SK-N-SH (cell line): ENCODE measurements around the gene VPS9D1. TPM values are rescaled to one million over a fixed set of nuclear protein-coding genes. Genes with fewer than 3 reads are reported as not detected.
A peak's percentile ranks its signal among the peaks of the same experiment; 100 is the strongest.
"Not testable (repeated sequence)": the region's sequence is repeated elsewhere in the genome, so short reads cannot be mapped to it uniquely, and the experiment has no call there.

ENCODE experiments used
- CTCF ChIA-PET: fragments of 300-600, 350-600 bp; formaldehyde crosslinking; extraction: SDS; loops from one replicate; lab custom pipeline; 2021; lab: Yijun Ruan, JAX
- POLR2A ChIA-PET: fragments of 350-600 bp; sonication (Branson Sonifier 250); formaldehyde crosslinking; extraction: SDS; loops from one replicate; lab custom pipeline; 2020; ENCODE audit warnings: antibody characterized with exemption, inconsistent platforms; lab: Yijun Ruan, JAX
- DNase-seq: peaks from one replicate; pipeline ENCODE4 v3.0.0; 2012
- H2AFZ ChIP-seq: fragments of 200-600 bp; sonication (generic); 2 replicates; pipeline ENCODE4 v1.8.1; 2016; ENCODE audit warnings: antibody characterized with exemption, mild to moderate bottlenecking, low read depth
- H3F3A ChIP-seq: fragments of 200-600 bp; sonication (generic); replicated peaks from 2 replicates; pipeline ENCODE3; 2016; ENCODE audit warnings: antibody characterized with exemption, mild to moderate bottlenecking; ENCODE audit not compliant: insufficient read depth
- H3K27ac ChIP-seq, 2 experiments: fragments of 200-500 bp in 1 of 2; fragments of 200-600 bp in 1 of 2; sonication (Bioruptor generic) in 1 of 2; sonication (generic), shearing (Covaris generic) in 1 of 2; 2 replicates each; pipeline versions ENCODE4 v1.5.1 to v1.6.1; 2014 to 2016; ENCODE audit warnings: low read depth in 2 of 2, inconsistent platforms in 1 of 2, low read length in 1 of 2, mild to moderate bottlenecking in 1 of 2, mixed read lengths in 1 of 2
- H3K27me3 ChIP-seq: fragments of 200-600 bp; sonication (generic), shearing (Covaris generic); 2 replicates; pipeline ENCODE4 v1.6.1; 2016; ENCODE audit warnings: mixed run types; ENCODE audit not compliant: insufficient read depth
- H3K36me3 ChIP-seq, 2 experiments: fragments of 200-500 bp in 1 of 2; fragments of 200-600 bp in 1 of 2; sonication (Bioruptor generic) in 1 of 2; sonication (generic) in 1 of 2; replicated peaks in 1 of 2; 2 replicates each; pipeline versions ENCODE3 to v1.5.1; 2014 to 2016; ENCODE audit warnings: low read length in 1 of 2, mild to moderate bottlenecking in 1 of 2; ENCODE audit not compliant: insufficient read depth in 2 of 2, control insufficient read depth in 1 of 2
- H3K4me1 ChIP-seq, 2 experiments: fragments of 200-500 bp in 1 of 2; fragments of 200-600 bp in 1 of 2; sonication (Bioruptor generic) in 1 of 2; sonication (generic), shearing (Covaris generic) in 1 of 2; 2 replicates each; pipeline versions ENCODE4 v1.5.1 to v1.6.1; 2014 to 2016; ENCODE audit warnings: low read depth in 1 of 2, low read length in 1 of 2, mixed run types in 1 of 2; ENCODE audit not compliant: insufficient read depth in 2 of 2, control insufficient read depth in 1 of 2
- H3K4me2 ChIP-seq: fragments of 200-600 bp; sonication (generic), shearing (Covaris generic); 2 replicates; pipeline ENCODE4 v1.6.1; 2017; ENCODE audit warnings: mixed run types
- H3K4me3 ChIP-seq, 2 experiments: fragments of 200-500 bp in 1 of 2; fragments of 200-600 bp in 1 of 2; sonication (Bioruptor generic) in 1 of 2; sonication (generic), shearing (Covaris generic) in 1 of 2; 2 replicates each; pipeline versions ENCODE4 v1.5.1 to v1.8.1; 2014 to 2016; ENCODE audit warnings: low read depth in 2 of 2, inconsistent platforms in 1 of 2, low read length in 1 of 2, mild to moderate bottlenecking in 1 of 2, mixed read lengths in 1 of 2, moderate library complexity in 1 of 2
- H3K79me2 ChIP-seq: fragments of 200-600 bp; sonication (generic); 2 replicates; pipeline ENCODE4 v1.8.1; 2017; ENCODE audit warnings: mild to moderate bottlenecking; ENCODE audit not compliant: insufficient read depth
- H3K9ac ChIP-seq: fragments of 200-600 bp; sonication (generic); 2 replicates; pipeline ENCODE4 v1.6.1; 2017; ENCODE audit warnings: mixed run types
- H3K9me2 ChIP-seq: fragments of 200-600 bp; sonication (generic); 2 replicates; pipeline ENCODE4 v1.6.1; 2017; ENCODE audit warnings: mixed run types
- H3K9me3 ChIP-seq: fragments of 200-600 bp; sonication (generic); 2 replicates; pipeline ENCODE4 v1.6.1; 2017; ENCODE audit warnings: mixed run types, mild to moderate bottlenecking, moderate library complexity
- H4K20me1 ChIP-seq: fragments of 200-600 bp; sonication (generic); 2 replicates; pipeline ENCODE4 v1.6.1; 2017; ENCODE audit warnings: mild to moderate bottlenecking, mixed run types; ENCODE audit not compliant: insufficient read depth
- CHD2 ChIP-seq: fragments of 150-350 bp; IDR thresholded peaks from 2 replicates; pipeline ENCODE4 v1.6.1; 2018; ENCODE audit warnings: low read length; ENCODE audit not compliant: partially characterized antibody
- EP300 ChIP-seq, 2 experiments: IDR thresholded peaks; 2 replicates each; pipeline versions ENCODE4 v1.4.0 to v1.6.1; 2012; ENCODE audit warnings: borderline replicate concordance in 1 of 2, low read depth in 1 of 2, low read length in 1 of 2
- FOSL2 ChIP-seq: IDR thresholded peaks from 2 replicates; pipeline ENCODE4 v1.4.0; 2012; ENCODE audit warnings: low read depth, mild to moderate bottlenecking, moderate library complexity, borderline replicate concordance
- FOXJ3 ChIP-seq: sonication (generic); formaldehyde crosslinking; IDR thresholded peaks from 2 replicates; pipeline ENCODE4 v1.5.1; 2020; ENCODE audit warnings: mild to moderate bottlenecking, missing genetic modification reagents
- JUND ChIP-seq: IDR thresholded peaks from 2 replicates; pipeline ENCODE4 v1.4.0; 2012
- MXI1 ChIP-seq: IDR thresholded peaks from 2 replicates; pipeline ENCODE4 v1.6.1; 2012; ENCODE audit warnings: mild to moderate bottlenecking, low read depth, low read length, improper control_type of control experiment
- NFIC ChIP-seq: IDR thresholded peaks from 2 replicates; pipeline ENCODE4 v1.4.0; 2012; ENCODE audit warnings: borderline replicate concordance
- NRF1 ChIP-seq: IDR thresholded peaks from 2 replicates; pipeline ENCODE4 v1.6.1; 2012; ENCODE audit warnings: low read depth, mild to moderate bottlenecking, low read length
- RCOR1 ChIP-seq: fragments of 150-350 bp; IDR thresholded peaks from 2 replicates; pipeline ENCODE4 v1.6.1; 2017; ENCODE audit warnings: antibody characterized with exemption, low read length
- TCF12 ChIP-seq: IDR thresholded peaks from 2 replicates; pipeline ENCODE4 v1.4.0; 2012
- YY1 ChIP-seq: IDR thresholded peaks from 2 replicates; pipeline ENCODE4 v1.4.0; 2012; ENCODE audit warnings: low read depth, mild to moderate bottlenecking
- WGBS: methylation state at CpG from one replicate; pipeline ENCODE4 v1.1.6; 2017; ENCODE audit warnings: low lambda C conversion rate; 5-methylcytosine and 5-hydroxymethylcytosine counted together
- polyA plus RNA-seq, 3 experiments: library from polyadenylated mRNA; depleted of rRNA; stranded (reverse); fragments of >200 nt; gene quantifications; 2 replicates each; pipeline ENCODE4 v1.2.3, GENCODE V29; 2012
- TF ChIP-seq, protein P1 (sequence below): fragments of 150-350 bp; IDR thresholded peaks from 2 replicates; pipeline ENCODE4 v1.6.1; 2017; ENCODE audit warnings: antibody characterized with exemption, low read length, low read depth, borderline replicate concordance
- TF ChIP-seq, protein P2 (sequence below): IDR thresholded peaks from 2 replicates; pipeline ENCODE4 v1.6.1; 2012; ENCODE audit warnings: mild to moderate bottlenecking, low read depth, low read length, moderate library complexity
- TF ChIP-seq, protein P3 (sequence below): IDR thresholded peaks from 2 replicates; pipeline ENCODE4 v1.4.0; 2012; ENCODE audit warnings: low read depth, borderline replicate concordance

Gene VPS9D1
- polyA plus RNA-seq, 1 of the 3 experiments (the other 2 are of a cell fraction): 10.1 TPM

DNA sequence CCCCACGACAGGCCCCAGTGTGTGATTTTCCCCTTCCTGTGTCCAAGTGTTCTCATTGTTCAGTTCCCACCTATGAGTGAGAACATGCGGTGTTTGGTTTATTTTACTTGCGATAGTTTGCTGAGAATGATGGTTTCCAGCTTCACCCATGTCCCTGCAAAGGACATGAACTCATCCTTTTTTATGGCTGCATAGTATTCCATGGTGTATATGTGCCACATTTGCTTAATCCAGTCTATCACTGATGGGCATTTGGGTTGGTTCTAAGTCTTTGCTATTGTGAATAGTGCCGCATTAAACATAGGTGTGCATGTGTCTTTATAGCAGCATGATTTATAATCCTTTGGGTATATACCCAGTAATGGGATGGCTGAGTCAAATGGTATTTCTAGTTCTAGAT lies 49.1 kb downstream of the VPS9D1 start:
- H3K27ac ChIP-seq, H3K4me1 ChIP-seq, H3F3A ChIP-seq, H2AFZ ChIP-seq, H3K4me2 ChIP-seq, H3K4me3 ChIP-seq, H3K9me3 ChIP-seq, DNase-seq, CTCF ChIA-PET, H3K79me2 ChIP-seq, H4K20me1 ChIP-seq, POLR2A ChIA-PET, H3K9me2 ChIP-seq, H3K9ac ChIP-seq, H3K36me3 ChIP-seq, H3K27me3 ChIP-seq: not testable (repeated sequence)
- WGBS: 89% methylated on average over 4 of the region's 4 CpGs

DNA sequence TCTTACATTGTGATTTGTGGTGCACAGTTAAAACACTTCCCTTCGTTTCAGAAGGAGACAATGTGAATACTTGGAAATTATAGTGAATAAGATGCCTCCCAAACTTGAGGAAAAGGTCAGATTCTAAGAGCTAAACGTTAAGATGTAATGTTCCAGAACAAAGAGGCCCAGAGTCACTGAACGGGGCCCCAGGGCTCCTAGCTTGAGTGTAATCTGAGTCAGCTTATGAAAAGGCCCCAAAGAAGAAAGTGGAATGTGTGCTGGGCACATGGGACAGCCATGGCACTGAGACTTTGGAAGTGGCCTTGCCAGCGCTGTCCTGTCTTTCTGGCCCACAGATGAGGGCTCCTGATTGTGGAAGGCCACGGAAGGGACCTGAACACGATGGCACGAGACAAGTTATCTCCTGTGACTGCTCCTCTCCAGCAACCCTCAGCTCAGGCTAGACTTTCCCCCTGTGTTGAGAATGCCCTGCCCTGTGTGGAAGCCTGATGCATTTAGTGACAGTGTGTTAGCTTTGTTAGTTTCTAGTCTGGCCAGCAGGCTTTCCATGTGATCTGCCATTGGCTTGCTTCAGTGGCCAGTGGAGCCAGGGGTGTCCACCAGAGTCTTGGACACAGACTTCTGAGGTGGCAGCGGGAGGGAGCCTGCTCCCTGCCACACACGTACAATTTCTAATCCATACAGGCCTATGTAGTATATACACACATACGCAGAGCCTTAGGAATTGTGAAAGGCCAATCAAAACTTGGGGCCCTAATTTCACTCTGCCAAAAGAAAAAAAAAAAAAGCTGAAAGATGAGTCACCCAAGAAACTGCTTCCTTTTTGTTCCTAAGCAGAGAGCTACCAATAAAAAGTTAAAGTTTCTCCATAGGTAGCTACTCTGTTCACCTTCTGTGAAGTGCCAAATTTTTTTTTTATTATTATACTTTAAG lies 49.9 kb downstream of the VPS9D1 start:
- peaks cover 0 to 4% of the 10 kb centered on the region in 2 experiments for H3K36me3 ChIP-seq
- CTCF ChIA-PET: interaction anchor here (1.0 kb wide), 1 partner anchor 190 kb away, joined by 3 read pairs; no protein-coding TSS in a partner anchor
- H2AFZ ChIP-seq: no peak overlapping the region
- no peaks in the 10 kb centered on the region for H3K27me3 ChIP-seq
- H3K9ac ChIP-seq: no peak overlapping the region
- H3K9me3 ChIP-seq: no peaks in the 10 kb centered on the region
- no peaks in the 10 kb centered on the region for H3K79me2 ChIP-seq
- H3K4me2 ChIP-seq: 0 out of 2 replicates have a peak overlapping the region, but pooled peaks have one; percentile 3
- no peaks in the 10 kb centered on the region for H3K9me2 ChIP-seq
- no peak for DNase-seq
- WGBS: 86% methylated on average over 7 of the region's 10 CpGs
- H3K27ac ChIP-seq: peak overlapping the region in 1 of 2 experiments; percentile 28; a peak in 2 of 4 replicates
- no peaks in the 10 kb centered on the region for H4K20me1 ChIP-seq
- peaks cover 4% of the 10 kb centered on the region for H3F3A ChIP-seq
- POLR2A ChIA-PET: no interaction called here
- H3K4me1 ChIP-seq: no peaks in the 10 kb centered on the region
- H3K4me3 ChIP-seq: no peak overlapping the region
- peak; percentile 62 for TF ChIP-seq FOSL2
- no peak for TF ChIP-seq YY1
- TF ChIP-seq RCOR1: no peak
- TF ChIP-seq JUND: peak; percentile 48; the same call in 1 of the 2 replicates
- no peak for TF ChIP-seq TCF12

DNA sequence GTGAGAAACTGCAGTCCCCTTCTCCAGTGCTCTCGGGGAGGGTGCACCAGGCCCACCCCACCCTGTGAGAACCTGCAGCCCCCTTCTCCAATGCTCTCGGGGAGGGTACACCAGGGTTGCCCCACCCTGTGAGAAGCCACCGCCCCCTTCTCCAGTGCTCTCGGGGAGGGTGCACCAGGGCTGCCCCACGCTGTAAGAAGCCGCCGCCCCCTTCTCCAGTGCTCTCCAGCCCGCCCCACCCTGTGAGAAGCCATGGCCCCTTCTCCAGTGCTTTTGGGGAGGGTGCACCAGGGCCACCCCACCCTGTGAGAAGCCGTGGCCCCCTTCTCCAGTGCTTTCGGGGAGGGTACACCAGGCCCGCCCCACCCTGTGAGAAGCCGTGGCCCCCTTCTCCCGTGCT lies 50.9 kb downstream of the VPS9D1 start:
- Histone ChIP-seq H3K79me2 (no peaks in the 10 kb centered on the region), H3K36me3 (peaks cover 0 to 5% of the 10 kb centered on the region in 2 experiments), H3K9ac (no peak overlapping the region), H4K20me1 (no peaks in the 10 kb centered on the region), H3K4me3 (no peak overlapping the region), H3K4me1 (no peaks in the 10 kb centered on the region), H3F3A (peaks cover 4% of the 10 kb centered on the region), H3K27ac (no peak overlapping the region), H3K4me2 (no peak overlapping the region), H3K9me2 (no peaks in the 10 kb centered on the region), H2AFZ (no peak overlapping the region), H3K27me3 (no peaks in the 10 kb centered on the region), H3K9me3 (no peaks in the 10 kb centered on the region)
- WGBS: 68% methylated on average over 3 of the region's 13 CpGs
- ChIA-PET CTCF (interaction anchor here (1.0 kb wide), 1 partner anchor 191 kb away, joined by 3 read pairs; no protein-coding TSS in a partner anchor), POLR2A (no interaction called here)
- DNase-seq: no peak
- TF ChIP-seq MXI1: no peak
- no peak for TF ChIP-seq NFIC
- TF ChIP-seq, protein P1, sequence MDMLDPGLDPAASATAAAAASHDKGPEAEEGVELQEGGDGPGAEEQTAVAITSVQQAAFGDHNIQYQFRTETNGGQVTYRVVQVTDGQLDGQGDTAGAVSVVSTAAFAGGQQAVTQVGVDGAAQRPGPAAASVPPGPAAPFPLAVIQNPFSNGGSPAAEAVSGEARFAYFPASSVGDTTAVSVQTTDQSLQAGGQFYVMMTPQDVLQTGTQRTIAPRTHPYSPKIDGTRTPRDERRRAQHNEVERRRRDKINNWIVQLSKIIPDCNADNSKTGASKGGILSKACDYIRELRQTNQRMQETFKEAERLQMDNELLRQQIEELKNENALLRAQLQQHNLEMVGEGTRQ: no peak
- TF ChIP-seq FOXJ3 (CRISPR knock-in tag): no peak
- no peak for TF ChIP-seq NRF1
- TF ChIP-seq CHD2: no peak
- TF ChIP-seq EP300 (IDR thresholded peaks at IDR 0.05; ENCODE audit: borderline replicate concordance in 1 of 2, low read depth in 1 of 2, low read length in 1 of 2): no peak
- TF ChIP-seq, protein P2, sequence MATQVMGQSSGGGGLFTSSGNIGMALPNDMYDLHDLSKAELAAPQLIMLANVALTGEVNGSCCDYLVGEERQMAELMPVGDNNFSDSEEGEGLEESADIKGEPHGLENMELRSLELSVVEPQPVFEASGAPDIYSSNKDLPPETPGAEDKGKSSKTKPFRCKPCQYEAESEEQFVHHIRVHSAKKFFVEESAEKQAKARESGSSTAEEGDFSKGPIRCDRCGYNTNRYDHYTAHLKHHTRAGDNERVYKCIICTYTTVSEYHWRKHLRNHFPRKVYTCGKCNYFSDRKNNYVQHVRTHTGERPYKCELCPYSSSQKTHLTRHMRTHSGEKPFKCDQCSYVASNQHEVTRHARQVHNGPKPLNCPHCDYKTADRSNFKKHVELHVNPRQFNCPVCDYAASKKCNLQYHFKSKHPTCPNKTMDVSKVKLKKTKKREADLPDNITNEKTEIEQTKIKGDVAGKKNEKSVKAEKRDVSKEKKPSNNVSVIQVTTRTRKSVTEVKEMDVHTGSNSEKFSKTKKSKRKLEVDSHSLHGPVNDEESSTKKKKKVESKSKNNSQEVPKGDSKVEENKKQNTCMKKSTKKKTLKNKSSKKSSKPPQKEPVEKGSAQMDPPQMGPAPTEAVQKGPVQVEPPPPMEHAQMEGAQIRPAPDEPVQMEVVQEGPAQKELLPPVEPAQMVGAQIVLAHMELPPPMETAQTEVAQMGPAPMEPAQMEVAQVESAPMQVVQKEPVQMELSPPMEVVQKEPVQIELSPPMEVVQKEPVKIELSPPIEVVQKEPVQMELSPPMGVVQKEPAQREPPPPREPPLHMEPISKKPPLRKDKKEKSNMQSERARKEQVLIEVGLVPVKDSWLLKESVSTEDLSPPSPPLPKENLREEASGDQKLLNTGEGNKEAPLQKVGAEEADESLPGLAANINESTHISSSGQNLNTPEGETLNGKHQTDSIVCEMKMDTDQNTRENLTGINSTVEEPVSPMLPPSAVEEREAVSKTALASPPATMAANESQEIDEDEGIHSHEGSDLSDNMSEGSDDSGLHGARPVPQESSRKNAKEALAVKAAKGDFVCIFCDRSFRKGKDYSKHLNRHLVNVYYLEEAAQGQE: no peak
- TF ChIP-seq, protein P3, sequence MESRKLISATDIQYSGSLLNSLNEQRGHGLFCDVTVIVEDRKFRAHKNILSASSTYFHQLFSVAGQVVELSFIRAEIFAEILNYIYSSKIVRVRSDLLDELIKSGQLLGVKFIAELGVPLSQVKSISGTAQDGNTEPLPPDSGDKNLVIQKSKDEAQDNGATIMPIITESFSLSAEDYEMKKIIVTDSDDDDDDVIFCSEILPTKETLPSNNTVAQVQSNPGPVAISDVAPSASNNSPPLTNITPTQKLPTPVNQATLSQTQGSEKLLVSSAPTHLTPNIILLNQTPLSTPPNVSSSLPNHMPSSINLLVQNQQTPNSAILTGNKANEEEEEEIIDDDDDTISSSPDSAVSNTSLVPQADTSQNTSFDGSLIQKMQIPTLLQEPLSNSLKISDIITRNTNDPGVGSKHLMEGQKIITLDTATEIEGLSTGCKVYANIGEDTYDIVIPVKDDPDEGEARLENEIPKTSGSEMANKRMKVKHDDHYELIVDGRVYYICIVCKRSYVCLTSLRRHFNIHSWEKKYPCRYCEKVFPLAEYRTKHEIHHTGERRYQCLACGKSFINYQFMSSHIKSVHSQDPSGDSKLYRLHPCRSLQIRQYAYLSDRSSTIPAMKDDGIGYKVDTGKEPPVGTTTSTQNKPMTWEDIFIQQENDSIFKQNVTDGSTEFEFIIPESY: no peak
